CD4-positive, CD25-positive, alpha-beta regulatory T cell (primary cell): ENCODE measurements around the gene LRAT. TPM values are rescaled to one million over a fixed set of nuclear protein-coding genes. Genes with fewer than 3 reads are reported as not detected.
A peak's percentile ranks its signal among the peaks of the same experiment; 100 is the strongest.

Source experiments
- ATAC-seq, 2 donors: fragments of 150-1000 bp; cut with Tn5 transposase; one replicate each; pipeline ENCODE4 v1.10.0; 2021; ENCODE audit warnings: low read depth in 2 of 2, moderate number of reproducible peaks in 2 of 2, moderate library complexity in 1 of 2
- DNase-seq, 3 donors: peaks; one replicate each; pipeline versions ENCODE4 v3.0.0 to v3.0.0-alpha.2; 2012 to 2022; ENCODE audit warnings: mixed read lengths in 1 of 3
- H3K27ac ChIP-seq: one replicate; pipeline ENCODE4 v1.7.0; 2013; ENCODE audit warnings: mild to moderate bottlenecking, low read length; ENCODE audit not compliant: insufficient read depth, poor library complexity, severe bottlenecking
- H3K27me3 ChIP-seq: one replicate; pipeline ENCODE4 v1.7.0; 2013; ENCODE audit warnings: low read length; ENCODE audit not compliant: control insufficient read depth, insufficient read depth
- H3K36me3 ChIP-seq: one replicate; pipeline ENCODE4 v1.7.0; 2013; ENCODE audit warnings: mild to moderate bottlenecking, low read length, moderate library complexity; ENCODE audit not compliant: control insufficient read depth, insufficient read depth
- H3K4me1 ChIP-seq: 2 replicates; pipeline ENCODE4 v1.7.0; 2013; ENCODE audit warnings: mild to moderate bottlenecking, low read length; ENCODE audit not compliant: insufficient read depth, control insufficient read depth, poor library complexity, severe bottlenecking
- H3K4me3 ChIP-seq: one replicate; pipeline ENCODE4 v1.7.0; 2013; ENCODE audit warnings: low read depth, mild to moderate bottlenecking, low read length, moderate library complexity
- H3K9me3 ChIP-seq, 2 experiments: 1 replicate in 1 of 2; 2 replicates in 1 of 2; pipeline ENCODE4 v1.7.0; 2013; ENCODE audit warnings: low read length in 2 of 2, mild to moderate bottlenecking in 1 of 2, moderate library complexity in 1 of 2; ENCODE audit not compliant: control insufficient read depth in 2 of 2
- H3K27ac Mint-ChIP-seq, 3 donors: one replicate each; pipeline ENCODE4 v1.8.0; 2020 to 2022; ENCODE audit warnings: mild to moderate bottlenecking in 3 of 3, mixed read lengths in 3 of 3, moderate library complexity in 2 of 3
- H3K27me3 Mint-ChIP-seq: one replicate; pipeline ENCODE4 v1.8.0; 2022; ENCODE audit warnings: mild to moderate bottlenecking, mixed read lengths
- H3K36me3 Mint-ChIP-seq: one replicate; pipeline ENCODE4 v1.8.0; 2020; ENCODE audit warnings: mixed read lengths
- H3K4me1 Mint-ChIP-seq, 4 donors: one replicate each; pipeline ENCODE4 v1.8.0; 2020 to 2022; ENCODE audit warnings: mixed read lengths in 4 of 4, mild to moderate bottlenecking in 1 of 4
- H3K4me3 Mint-ChIP-seq, 4 donors: one replicate each; pipeline ENCODE4 v1.8.0; 2020 to 2022; ENCODE audit warnings: mild to moderate bottlenecking in 4 of 4, mixed read lengths in 4 of 4, moderate library complexity in 3 of 4
- H3K9me3 Mint-ChIP-seq, 7 donors: one replicate each; pipeline ENCODE4 v1.8.0; 2020 to 2022; ENCODE audit warnings: mixed read lengths in 7 of 7, mild to moderate bottlenecking in 3 of 7, moderate library complexity in 2 of 7
- polyA plus RNA-seq, 4 donors: library from polyadenylated mRNA; unstranded; fragments of 300-500 nt; fragmentation: Illumina TruSeq; gene quantifications; one replicate each; pipeline ENCODE4 v1.2.3, GENCODE V29; 2021
- total RNA-seq: library from RNA; stranded (reverse); gene quantifications from one replicate; pipeline ENCODE4 v1.2.3, GENCODE V29; 2022

LRAT gene
- total and polyA plus RNA-seq, 5 donors from 2014 or later: not detected

GRCh38 chr4:154778264-154778663 lies 34.5 kb downstream of the LRAT start:
- H3K9me3 Mint-ChIP-seq: peaks cover 0 to 6% (median 0%) of the 10 kb centered on the region in 7 donors
- no peaks in the 10 kb centered on the region for H3K36me3 ChIP-seq
- H3K4me1 Mint-ChIP-seq: no peaks in the 10 kb centered on the region
- H3K27me3 ChIP-seq: no peaks in the 10 kb centered on the region
- no peaks in the 10 kb centered on the region for H3K9me3 ChIP-seq
- no peaks in the 10 kb centered on the region for H3K4me1 ChIP-seq
- no peaks in the 10 kb centered on the region for H3K36me3 Mint-ChIP-seq
- peaks cover 4% of the 10 kb centered on the region for H3K27me3 Mint-ChIP-seq
- H3K27ac Mint-ChIP-seq: no peak overlapping the region
- H3K27ac ChIP-seq: no peak overlapping the region
- no peak overlapping the region for H3K4me3 ChIP-seq
- DNase-seq (no peak), ATAC-seq (no peak)
- no peak overlapping the region for H3K4me3 Mint-ChIP-seq

- Mint-ChIP-seq H3K9me3 (peaks cover 0 to 6% (median 0%) of the 10 kb centered on the region in 7 donors), H3K27me3 (peaks cover 4% of the 10 kb centered on the region), H3K36me3 (no peaks in the 10 kb centered on the region), H3K4me3 (no peak overlapping the region), H3K4me1 (no peaks in the 10 kb centered on the region), H3K27ac (no peak overlapping the region)
- Histone ChIP-seq H3K4me3 (no peak overlapping the region), H3K27ac (no peak overlapping the region), H3K36me3 (no peaks in the 10 kb centered on the region), H3K27me3 (no peaks in the 10 kb centered on the region), H3K4me1 (no peaks in the 10 kb centered on the region), H3K9me3 (no peaks in the 10 kb centered on the region)
- no peak for ATAC-seq
- DNase-seq: no peak
Observed at GRCh38 chr4:154779362-154779947, 35.7 kb downstream of the LRAT start.

- peak within 1 kb of the TSS in 1 of 3 donors; percentile 72 for H3K27ac Mint-ChIP-seq
- H3K4me3 Mint-ChIP-seq: no peak within 1 kb of the TSS
- Histone ChIP-seq H3K27ac (no peak within 1 kb of the TSS), H3K4me1 (no peaks in the 10 kb centered on the region), H3K36me3 (no peaks in the 10 kb centered on the region), H3K9me3 (no peaks in the 10 kb centered on the region), H3K27me3 (no peaks in the 10 kb centered on the region), H3K4me3 (no peak within 1 kb of the TSS)
- ATAC-seq (no peak), DNase-seq (no peak)
- H3K9me3 Mint-ChIP-seq: peaks cover 0 to 3% (median 0%) of the 10 kb centered on the region in 7 donors
- peaks cover 4% of the 10 kb centered on the region for H3K27me3 Mint-ChIP-seq
- no peaks in the 10 kb centered on the region for H3K4me1 Mint-ChIP-seq
- H3K36me3 Mint-ChIP-seq: no peaks in the 10 kb centered on the region
Observed at GRCh38 chr4:154781126-154781982, 37.6 kb downstream of the LRAT start, which contains the start of gene RBM46. Gene RBM46, plus strand, starts transcription at chr4:154781272. Its CDS starts 15,481 bp downstream, at chr4:154796753.

- H3K9me3 ChIP-seq: no peaks in the 10 kb centered on the region
- Mint-ChIP-seq H3K9me3 (peaks cover 0 to 3% (median 0%) of the 10 kb centered on the region in 7 donors), H3K4me3 (no peak overlapping the region), H3K27me3 (peaks cover 4% of the 10 kb centered on the region), H3K36me3 (no peaks in the 10 kb centered on the region), H3K4me1 (no peaks in the 10 kb centered on the region), H3K27ac (no peak overlapping the region)
- ATAC-seq (no peak), DNase-seq (no peak)
- no peaks in the 10 kb centered on the region for H3K27me3 ChIP-seq
- H3K4me3 ChIP-seq: no peak overlapping the region
- H3K36me3 ChIP-seq: no peaks in the 10 kb centered on the region
- no peaks in the 10 kb centered on the region for H3K4me1 ChIP-seq
- no peak overlapping the region for H3K27ac ChIP-seq
Observed at GRCh38 chr4:154781983-154782293, 38.1 kb downstream of the LRAT start.

Other genes with a start within 250 kb of the LRAT start
- 39.6 TPM for gene PLRG1, start 193.6 kb upstream of the LRAT start, total RNA-seq
- 10 to 100 TPM; 74.8 to 85.2 (median 80.5) TPM for gene PLRG1, start 193.6 kb upstream of the LRAT start, polyA plus RNA-seq
- gene FGB, start 181.0 kb upstream of the LRAT start, total RNA-seq: not detected
- not detected for gene FGB, start 181.0 kb upstream of the LRAT start, polyA plus RNA-seq
- not detected for gene FGA, start 153.3 kb upstream of the LRAT start, total RNA-seq
- gene FGA, start 153.3 kb upstream of the LRAT start, polyA plus RNA-seq: not detected
- gene FGG, start 131.3 kb upstream of the LRAT start, total RNA-seq: not detected
- gene FGG, start 131.3 kb upstream of the LRAT start, polyA plus RNA-seq: not detected
- not detected for gene RBM46, start 37.3 kb downstream of the LRAT start, total RNA-seq
- gene RBM46, start 37.3 kb downstream of the LRAT start, polyA plus RNA-seq: not detected